ENCODE data around the gene LGMN.
"Not testable (repeated sequence)": the region's sequence is repeated elsewhere in the genome, so short reads cannot be mapped to it uniquely, and the experiment has no call there.

Gene LGMN

DNA sequence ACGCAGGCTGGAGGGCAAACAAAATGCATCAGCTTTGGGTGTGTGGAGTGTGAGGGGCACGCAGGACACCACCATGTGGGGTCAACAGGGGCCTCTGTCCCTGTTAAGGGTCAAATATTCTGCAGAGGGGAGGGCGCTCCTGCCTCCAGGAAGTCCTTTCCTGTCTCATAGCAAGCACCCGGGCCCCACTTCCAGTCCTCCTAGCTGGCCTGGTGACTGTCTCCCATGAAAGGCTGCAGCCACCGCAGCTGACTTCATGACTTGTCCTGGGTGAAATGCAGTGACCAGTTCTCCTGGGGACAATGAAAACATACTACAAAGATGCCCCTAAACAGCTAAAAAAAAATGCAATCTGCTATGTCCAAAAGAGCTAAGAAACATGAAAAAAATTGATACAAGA lies 53.6 kb downstream of the LGMN start:
- DNase-seq (ENCODE audit: low read depth in 2 of 2) = no peak

DNA sequence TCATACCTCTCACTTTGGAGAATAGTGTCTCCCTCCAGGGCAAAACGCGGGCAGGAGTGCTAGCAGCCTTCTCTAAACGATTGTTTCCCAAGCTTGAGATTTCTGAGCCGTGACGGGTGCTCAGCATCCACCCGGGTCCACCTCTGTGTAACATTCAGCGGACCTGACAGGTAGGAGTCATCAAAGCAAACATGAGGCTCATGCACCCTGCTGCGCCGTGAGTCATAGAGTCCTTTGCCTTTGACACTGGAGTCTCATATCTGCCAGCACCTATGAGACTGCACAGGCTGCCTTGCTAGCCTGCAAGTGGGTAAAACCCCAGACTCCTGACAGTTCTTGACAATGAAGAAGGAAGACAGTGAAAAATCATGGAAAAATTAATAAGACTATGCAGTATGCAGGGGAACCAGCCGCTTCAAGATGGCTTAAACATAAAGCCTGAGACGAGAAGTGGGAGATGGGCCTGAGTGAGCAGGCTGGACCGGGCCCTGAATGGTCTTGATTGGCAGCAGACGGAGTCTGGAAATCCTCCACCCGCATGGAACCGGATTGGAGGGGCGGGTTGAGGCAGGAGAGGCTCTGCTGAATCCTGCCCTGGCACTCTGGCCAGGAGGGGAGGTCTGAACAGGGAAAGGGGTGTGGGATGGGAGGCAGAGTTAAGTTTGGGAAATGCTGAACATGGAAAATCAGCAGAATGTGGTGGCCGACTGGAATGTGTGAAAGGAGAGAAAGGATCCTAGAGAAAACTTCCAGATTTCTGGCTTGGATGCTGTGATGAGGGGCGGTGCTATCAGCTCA lies 54.2 kb downstream of the LGMN start:
- DNase-seq (ENCODE audit: low read depth in 2 of 2) = no peak

- DNase-seq (ENCODE audit: low read depth in 2 of 2) = peak in 1 of 2 donors; percentile 13
These were observed 55.6 kb downstream of the LGMN start for GRCh38 chr14:92692822-92693226.

DNA sequence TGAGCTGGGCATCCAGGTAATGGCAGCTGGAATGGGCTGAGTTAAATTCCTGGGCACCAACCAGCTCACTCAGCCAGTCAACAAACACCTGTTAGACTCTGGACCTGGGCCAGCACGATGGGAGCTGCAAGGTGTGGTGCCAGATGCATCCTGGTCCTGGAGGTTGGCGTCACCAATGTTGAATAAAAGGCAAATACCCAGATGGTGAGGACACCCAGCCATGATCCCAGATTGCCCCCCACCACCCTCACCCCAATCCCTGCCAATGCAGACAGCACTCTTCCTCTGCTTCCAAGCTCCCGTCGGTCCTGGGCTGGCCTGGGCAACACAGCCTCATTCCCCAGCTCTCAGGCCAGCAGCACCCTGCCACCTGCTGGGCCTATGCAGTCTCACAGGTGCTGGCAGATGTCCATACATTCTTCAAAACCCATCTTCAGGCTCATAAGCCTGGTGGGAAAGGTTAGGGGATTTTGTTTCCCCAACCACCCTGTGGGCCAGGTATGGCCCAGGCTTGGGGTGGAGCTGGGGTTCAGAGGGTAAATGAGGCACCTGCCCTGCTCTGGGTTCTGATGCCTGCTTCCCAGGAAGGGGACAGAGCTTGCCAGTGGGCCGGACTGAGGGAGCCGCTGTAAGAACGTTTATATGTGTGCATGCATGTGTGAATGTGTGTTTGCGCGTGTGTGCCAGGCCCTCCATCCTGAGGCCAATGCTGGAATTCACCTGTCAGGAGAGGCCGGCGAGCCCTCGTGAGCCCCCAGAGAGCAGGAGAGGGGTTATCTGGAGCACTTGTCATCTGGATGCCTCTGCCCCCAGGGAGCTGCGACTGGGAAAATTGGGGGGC lies 58.0 kb downstream of the LGMN start:
- no peak for DNase-seq (ENCODE audit: low read depth in 2 of 2)

GRCh38 chr14:92688434-92689375 lies 59.7 kb downstream of the LGMN start:
- no peak for DNase-seq (ENCODE audit: low read depth in 2 of 2)

DNA sequence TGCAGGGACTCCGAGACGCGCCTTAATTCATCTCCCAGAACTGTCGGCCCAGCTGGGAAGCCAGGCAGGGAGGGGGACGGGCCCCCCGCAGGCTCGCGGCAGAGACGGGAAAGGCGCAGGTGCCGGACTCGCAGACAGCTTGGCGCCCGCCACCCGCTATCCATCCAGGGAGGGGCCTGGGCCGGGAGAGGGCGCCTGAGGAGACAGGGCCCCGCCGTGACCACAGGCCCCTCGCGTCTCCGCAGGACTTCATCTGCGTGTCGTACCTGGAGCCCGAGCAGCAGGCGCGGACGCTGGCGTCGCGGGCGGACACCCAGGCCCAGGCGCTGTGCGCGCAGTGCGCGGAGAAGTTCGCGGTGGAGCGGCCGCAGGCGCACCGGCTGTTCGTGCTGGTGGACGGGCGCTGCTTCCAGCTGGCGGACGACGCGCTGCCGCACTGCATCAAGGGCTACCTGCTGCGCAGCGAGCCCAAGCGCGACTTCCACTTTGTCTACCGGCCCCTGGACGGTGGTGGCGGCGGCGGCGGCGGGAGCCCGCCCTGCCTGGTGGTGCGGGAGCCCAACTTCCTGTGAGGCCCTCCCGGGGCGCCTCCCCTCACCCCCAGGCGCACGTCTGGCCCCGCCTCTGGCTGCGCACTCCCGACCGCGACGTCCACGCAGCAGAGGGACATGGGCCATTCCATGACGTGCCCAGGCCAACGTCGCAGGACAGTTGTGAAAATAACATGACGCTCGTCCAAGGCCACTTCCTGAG lies 60.6 kb downstream of the LGMN start:
- DNase-seq (ENCODE audit: low read depth in 2 of 2) = no peak

DNA sequence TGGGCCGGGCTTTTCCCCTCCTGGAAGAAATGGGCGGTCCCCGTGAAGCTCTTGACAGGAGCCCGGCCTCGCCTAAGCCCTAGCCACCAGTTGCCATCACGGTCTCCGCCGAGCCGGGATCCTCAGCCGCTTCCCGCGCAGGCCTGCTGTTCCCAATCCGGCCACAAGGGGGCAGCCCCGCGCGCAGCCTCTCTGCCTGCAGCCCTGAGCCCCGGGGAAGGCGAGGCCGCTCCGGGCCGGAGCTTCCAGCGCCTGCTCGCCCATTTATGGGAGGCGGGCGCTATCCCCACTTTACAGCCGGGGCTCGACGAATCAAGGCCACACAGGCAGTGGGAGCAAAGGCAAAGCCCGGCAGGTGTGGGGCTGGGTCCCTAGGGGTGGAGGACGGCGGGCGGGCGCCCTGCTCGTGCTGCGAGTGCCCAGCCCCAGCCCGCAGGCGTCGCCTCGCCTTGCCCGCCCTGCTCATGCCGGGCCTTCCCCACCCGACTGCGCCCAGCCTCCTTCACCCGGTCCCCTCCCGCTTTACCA lies 61.5 kb downstream of the LGMN start:
- DNase-seq (ENCODE audit: low read depth in 2 of 2) = peak; percentile 22 to 57

GRCh38 chr14:92686411-92686899 lies 62.0 kb downstream of the LGMN start:
- no peak for DNase-seq (ENCODE audit: low read depth in 2 of 2)

DNA sequence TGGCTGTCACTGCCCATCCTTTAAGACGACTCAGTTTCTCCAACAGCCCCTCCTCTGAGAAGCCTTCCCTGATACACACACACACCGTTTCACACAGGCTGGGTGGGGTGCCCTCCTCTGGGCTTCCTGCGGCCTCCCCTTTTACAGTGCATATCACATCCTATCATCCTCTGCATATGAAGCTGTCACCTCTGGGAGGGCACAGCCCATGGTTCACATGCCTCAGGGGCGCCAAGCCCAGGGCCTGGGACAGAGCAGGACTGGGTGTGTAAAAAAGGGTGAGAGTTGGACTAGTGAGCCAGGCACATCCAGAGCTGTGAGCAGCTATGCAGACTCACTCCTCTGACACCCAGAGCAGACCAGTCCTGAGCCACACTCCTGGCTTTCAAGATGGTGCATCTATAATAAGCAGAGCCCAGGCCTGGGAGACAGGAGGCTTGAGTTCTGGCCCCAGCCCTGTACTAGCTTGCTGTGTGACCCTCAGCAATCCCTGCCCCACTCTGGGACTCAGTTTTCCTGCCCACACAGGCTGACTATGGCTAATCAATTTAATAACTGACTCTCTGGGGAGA lies 62.6 kb downstream of the LGMN start:
- DNase-seq (ENCODE audit: low read depth in 2 of 2) = no peak

DNA sequence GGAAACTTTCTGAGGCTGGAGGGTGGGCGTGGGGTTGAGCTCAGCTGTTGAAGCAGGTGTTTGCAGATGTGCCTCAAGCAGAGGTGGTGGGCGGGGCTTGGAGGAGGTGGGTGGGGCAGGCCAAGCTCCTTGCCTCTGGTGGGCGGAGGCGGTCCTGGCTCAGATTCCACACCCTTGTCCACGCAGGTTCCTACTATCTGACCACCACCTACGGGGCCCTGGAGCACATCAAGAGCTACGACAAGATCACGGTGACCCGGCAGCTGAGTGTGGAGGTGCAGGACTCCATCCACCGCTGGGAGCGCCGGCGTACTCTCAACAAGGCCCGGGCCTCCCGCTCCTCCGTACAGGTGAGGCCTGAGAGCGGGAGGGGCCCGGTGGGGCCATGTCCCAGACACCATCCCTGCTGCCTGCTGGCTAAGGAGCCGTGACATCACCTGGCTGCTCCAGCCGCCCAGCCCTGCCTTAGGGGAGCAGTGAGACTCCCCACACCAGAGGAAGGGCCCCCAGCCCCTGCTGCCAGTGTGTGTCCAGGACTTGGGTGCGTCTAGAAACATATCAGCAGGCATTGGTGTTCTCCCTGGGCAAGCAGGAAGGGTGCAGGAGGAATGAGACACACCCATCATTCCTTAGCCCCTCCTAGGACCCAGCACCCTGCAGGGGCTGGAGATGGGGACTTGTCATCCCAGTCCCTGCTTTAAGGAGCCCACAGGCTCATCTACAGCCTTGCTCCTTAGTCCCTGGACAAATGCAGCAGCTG lies 63.4 kb downstream of the LGMN start:
- DNase-seq (ENCODE audit: low read depth in 2 of 2) = no peak

- no peak for DNase-seq (ENCODE audit: low read depth in 2 of 2)
These were observed 65.4 kb downstream of the LGMN start for GRCh38 chr14:92683041-92683440.

DNA sequence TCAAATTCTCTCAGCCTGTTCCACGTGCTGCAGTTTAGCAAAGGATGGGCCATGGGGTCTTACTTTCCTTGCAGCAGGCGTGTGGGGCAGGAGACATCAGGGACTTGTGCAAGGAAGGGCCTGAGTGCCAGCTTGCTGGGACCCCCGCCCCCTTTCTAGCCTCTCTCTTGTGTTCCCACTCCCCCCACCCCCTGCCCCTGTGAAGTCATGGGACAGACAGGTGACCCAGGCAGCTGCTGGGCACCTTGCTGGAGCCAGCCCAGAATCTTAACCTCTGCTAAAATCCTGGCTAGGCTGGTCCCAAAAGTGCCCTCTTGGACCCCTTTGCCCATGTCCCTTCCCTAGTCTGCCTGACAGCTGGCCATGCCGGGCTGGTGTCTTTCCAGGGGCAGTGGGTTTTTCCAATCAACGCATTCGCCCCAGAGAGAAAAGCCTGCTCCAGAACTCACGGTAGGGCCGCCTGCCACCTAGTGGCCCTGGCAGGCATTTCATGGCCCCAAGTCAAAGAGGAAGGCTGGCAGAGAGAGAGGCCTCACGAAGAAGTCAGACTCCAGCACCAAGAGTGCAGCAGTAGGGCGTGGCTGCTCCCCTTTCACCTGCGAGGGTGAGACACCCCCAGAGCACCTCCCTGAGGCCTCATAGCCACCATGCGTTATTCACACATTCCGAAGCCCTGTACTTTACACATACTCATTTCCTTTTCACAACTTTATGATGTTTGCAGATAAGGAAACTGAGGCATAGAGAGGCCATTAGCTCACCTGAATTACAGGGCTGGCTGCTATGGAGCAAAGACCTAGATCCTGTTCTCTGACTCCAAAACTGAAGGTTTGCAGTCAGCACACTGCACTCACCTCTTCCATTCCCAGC lies 67.4 kb downstream of the LGMN start:
- peak; percentile 52 to 59 for DNase-seq (ENCODE audit: low read depth in 2 of 2)

DNA sequence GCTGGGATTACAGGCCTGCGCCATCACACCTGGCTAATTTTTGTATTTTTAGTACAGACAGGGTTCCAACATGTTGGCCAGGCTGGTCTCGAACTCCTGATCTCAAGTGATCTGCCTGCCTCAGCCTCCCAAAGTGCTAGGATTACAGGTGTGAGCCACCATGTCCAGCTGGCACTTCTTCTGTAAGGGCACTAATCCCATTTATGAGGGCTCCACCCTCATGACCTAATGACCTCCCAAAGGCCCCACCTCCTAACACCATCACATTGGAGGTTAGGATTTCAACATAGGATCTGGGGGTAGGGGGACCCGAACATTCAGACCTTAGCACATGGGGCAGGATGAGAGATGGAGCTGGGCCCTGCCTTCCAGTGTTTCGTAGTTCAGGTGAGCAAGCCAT lies 68.1 kb downstream of the LGMN start:
- DNase-seq (ENCODE audit: low read depth in 2 of 2) = not testable (repeated sequence)

- no peak for DNase-seq (ENCODE audit: low read depth in 2 of 2)
These were observed 69.2 kb downstream of the LGMN start for GRCh38 chr14:92679246-92679645.

GRCh38 chr14:92678766-92679165 lies 69.7 kb downstream of the LGMN start:
- no peak for DNase-seq (ENCODE audit: low read depth in 2 of 2)

GRCh38 chr14:92677955-92678354 lies 70.5 kb downstream of the LGMN start:
- DNase-seq (ENCODE audit: low read depth in 2 of 2) = no peak

DNA sequence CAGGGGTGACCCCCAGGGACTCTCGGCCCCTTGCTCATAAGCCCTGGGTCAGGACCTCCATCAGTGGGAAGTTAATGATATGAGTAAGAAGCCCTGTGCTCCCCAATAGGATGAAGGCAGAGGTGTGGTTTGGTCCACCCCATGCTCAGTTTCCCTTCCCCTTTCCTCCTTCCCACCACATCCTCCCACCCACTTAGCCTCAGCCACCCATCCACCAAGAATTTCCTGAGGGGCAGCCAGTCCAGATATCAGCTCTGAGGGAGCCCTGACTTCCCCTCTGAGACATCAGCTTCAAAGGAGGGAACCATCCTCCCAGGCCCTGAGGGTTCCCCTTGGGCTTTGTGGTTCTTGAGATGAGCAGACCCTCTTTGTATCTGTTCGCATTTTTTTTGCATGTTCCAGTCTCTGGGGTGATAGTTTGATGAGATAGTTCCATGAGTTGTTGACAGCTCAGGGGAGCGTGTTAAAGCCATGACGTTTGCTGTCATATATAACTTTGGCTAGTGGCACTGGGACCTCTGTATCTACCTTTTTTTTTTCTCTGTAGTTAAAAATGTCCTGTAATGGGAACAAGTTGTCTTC lies 71.2 kb downstream of the LGMN start:
- DNase-seq (ENCODE audit: low read depth in 2 of 2) = no peak

GRCh38 chr14:92676403-92677086 lies 71.9 kb downstream of the LGMN start:
- DNase-seq (ENCODE audit: low read depth in 2 of 2) = no peak

Data from stimulated activated CD8-positive, alpha-beta memory T cell treated with anti-CD3 and anti-CD28 coated beads, Interleukin-7, amount 100 ng/mL, for 1 hour (primary cell).